A549 (cell line): ENCODE data around the gene CBFA2T2. TPM values are rescaled to one million over a fixed set of nuclear protein-coding genes. Genes with fewer than 3 reads are reported as not detected.

ENCODE experiments used
- ATAC-seq, 2 experiments: fragments of 200-7000 bp in 1 of 2; fragments of >200 bp in 1 of 2; cut with Nextera tagmentation in 1 of 2; cut with Tn5 transposase in 1 of 2; 3 replicates each; pipeline versions ENCODE4 v1.8.0 to v1.9.1; 2018 to 2020; ENCODE audit warnings: mild to moderate bottlenecking in 1 of 2, moderate library complexity in 1 of 2
- CTCF ChIA-PET: fragments of 300-600 bp; sonication (Branson Sonifier 250); formaldehyde crosslinking; extraction: SDS; loops from one replicate; lab custom pipeline; 2021; ENCODE audit warnings: antibody characterized with exemption, inconsistent platforms; lab: Yijun Ruan, JAX
- POLR2A ChIA-PET: fragments of 350-600 bp; formaldehyde crosslinking; extraction: SDS; loops from one replicate; lab custom pipeline; 2021; ENCODE audit warnings: antibody characterized with exemption, inconsistent platforms; lab: Yijun Ruan, JAX
- DNase-seq, 2 experiments: peaks; one replicate each; pipeline versions ENCODE4 v3.0.0 to v3.0.0-alpha.2; 2011 to 2016; ENCODE audit warnings: low read depth in 1 of 2, low spot score in 1 of 2
- FAIRE-seq: peaks from 2 replicates; lab custom pipeline; 2011; peaks lifted over from hg19 to GRCh38; lab: Jason Lieb, UNC
- H3K27ac ChIP-seq, 2 experiments: fragments of >200 bp; sonication (Bioruptor Twin); formaldehyde crosslinking; 3 replicates each; pipeline ENCODE4 v1.5.1; 2016 to 2017
- H3K4me1 ChIP-seq: fragments of >200 bp; sonication (Bioruptor Twin); formaldehyde crosslinking; 3 replicates; pipeline ENCODE4 v1.6.1; 2016
- H3K4me2 ChIP-seq: fragments of >200 bp; sonication (Bioruptor Twin); formaldehyde crosslinking; 3 replicates; pipeline ENCODE4 v1.6.1; 2016
- H3K4me3 ChIP-seq: fragments of >200 bp; sonication (Bioruptor Twin); formaldehyde crosslinking; 3 replicates; pipeline ENCODE4 v1.5.1; 2016
- H3K9me3 ChIP-seq: fragments of >200 bp; sonication (Bioruptor Twin); formaldehyde crosslinking; 3 replicates; pipeline ENCODE4 v1.6.1; 2016
- BCL3 ChIP-seq: fragments of >200 bp; sonication (Bioruptor Twin); formaldehyde crosslinking; IDR thresholded peaks from 3 replicates; pipeline ENCODE4 v1.6.1; 2016
- BHLHE40 ChIP-seq: IDR thresholded peaks from 2 replicates; pipeline ENCODE4 v1.6.1; 2012; ENCODE audit warnings: low read depth, low read length, inconsistent platforms
- CBX8 ChIP-seq: fragments of 200-600 bp; sonication (generic); IDR thresholded peaks from 2 replicates; pipeline ENCODE4 v1.6.1; 2016
- CEBPB ChIP-seq, 2 experiments: fragments of >200 bp in 1 of 2; sonication (Bioruptor Twin) in 1 of 2; formaldehyde crosslinking in 1 of 2; IDR thresholded peaks; 2 replicates each; pipeline ENCODE4 v1.6.1; 2012 to 2016
- E2F6 ChIP-seq: IDR thresholded peaks from 2 replicates; pipeline ENCODE4 v1.6.1; 2012; ENCODE audit warnings: low read depth, borderline replicate concordance
- EHF ChIP-seq: fragments of 250-450 bp; sonication (Bioruptor Pico); IDR thresholded peaks from 2 replicates; pipeline ENCODE4 v1.5.0; 2020; ENCODE audit warnings: mild to moderate bottlenecking
- EHMT2 ChIP-seq: fragments of 200-600 bp; sonication (generic); IDR thresholded peaks from 2 replicates; pipeline ENCODE4 v1.6.1; 2016; ENCODE audit warnings: antibody characterized with exemption, low read depth, mild to moderate bottlenecking, moderate library complexity
- EP300 ChIP-seq, 2 experiments: fragments of >200 bp; sonication (Bioruptor Twin); formaldehyde crosslinking; IDR thresholded peaks; 2 replicates in 1 of 2; 3 replicates in 1 of 2; pipeline ENCODE4 v1.6.1; 2016 to 2017
- ESRRA ChIP-seq: fragments of 150-350 bp; IDR thresholded peaks from 2 replicates; pipeline ENCODE4 v1.6.1; 2014; ENCODE audit warnings: mild to moderate bottlenecking, low read length, borderline replicate concordance
- FOSL2 ChIP-seq, 2 experiments: fragments of 450-650 bp in 1 of 2; fragments of >200 bp in 1 of 2; sonication (Bioruptor Twin) in 1 of 2; formaldehyde crosslinking; IDR thresholded peaks; 2 replicates each; pipeline versions ENCODE4 v1.5.0 to v1.6.1; 2016 to 2020; ENCODE audit warnings: mild to moderate bottlenecking in 1 of 2, moderate library complexity in 1 of 2
- HES2 ChIP-seq: fragments of >200 bp; sonication (Bioruptor Twin); formaldehyde crosslinking; IDR thresholded peaks from 2 replicates; pipeline ENCODE4 v1.6.1; 2016
- HEYL ChIP-seq: fragments of 250-450 bp; sonication (Bioruptor Pico); IDR thresholded peaks from 2 replicates; pipeline ENCODE4 v1.8.0; 2021; ENCODE audit warnings: mild to moderate bottlenecking, moderate library complexity
- HMGXB4 ChIP-seq: fragments of 250-450 bp; sonication (Bioruptor Pico); IDR thresholded peaks from 2 replicates; pipeline ENCODE4 v1.5.0; 2021; ENCODE audit warnings: mild to moderate bottlenecking, moderate library complexity, borderline replicate concordance
- HOXA7 ChIP-seq: fragments of 250-450 bp; sonication (Bioruptor Pico); IDR thresholded peaks from 2 replicates; pipeline ENCODE4 v1.5.0; 2020; ENCODE audit warnings: mild to moderate bottlenecking, moderate library complexity
- HOXB13 ChIP-seq: fragments of 250-450 bp; sonication (Bioruptor Pico); IDR thresholded peaks from 2 replicates; pipeline ENCODE4 v1.5.0; 2020; ENCODE audit warnings: low read depth, mild to moderate bottlenecking, moderate library complexity
- HOXB5 ChIP-seq: fragments of 250-450 bp; sonication (Bioruptor Pico); IDR thresholded peaks from 2 replicates; pipeline ENCODE4 v1.5.0; 2020; ENCODE audit warnings: mild to moderate bottlenecking, moderate library complexity
- KDM1A ChIP-seq: fragments of 200-600 bp; sonication (generic); IDR thresholded peaks from 2 replicates; pipeline ENCODE4 v1.6.1; 2016; ENCODE audit warnings: low read depth, mild to moderate bottlenecking
- MAFK ChIP-seq: fragments of 450-650 bp; IDR thresholded peaks from 2 replicates; pipeline ENCODE4 v1.6.1; 2014; ENCODE audit not compliant: partially characterized antibody
- NPAS2 ChIP-seq: fragments of 250-450 bp; sonication (Bioruptor Pico); IDR thresholded peaks from 2 replicates; pipeline ENCODE4 v1.8.0; 2022; ENCODE audit warnings: mild to moderate bottlenecking, moderate library complexity, borderline replicate concordance
- PHF8 ChIP-seq: fragments of 200-600 bp; sonication (generic); IDR thresholded peaks from 2 replicates; pipeline ENCODE4 v1.6.1; 2016; ENCODE audit warnings: low read depth, mild to moderate bottlenecking, antibody characterized with exemption, moderate library complexity, borderline replicate concordance
- RFX5 ChIP-seq: fragments of 450-650 bp; IDR thresholded peaks from 2 replicates; pipeline ENCODE4 v1.7.1; 2014; ENCODE audit warnings: antibody characterized with exemption, mild to moderate bottlenecking, moderate library complexity
- RNF2 ChIP-seq: fragments of 200-600 bp; sonication (generic); IDR thresholded peaks from 2 replicates; pipeline ENCODE4 v1.6.1; 2016; ENCODE audit warnings: low read depth, mild to moderate bottlenecking, antibody characterized with exemption, moderate library complexity, borderline replicate concordance
- SMC3 ChIP-seq: fragments of >200 bp; sonication (Bioruptor Twin); formaldehyde crosslinking; IDR thresholded peaks from 3 replicates; pipeline ENCODE4 v1.6.1; 2018; ENCODE audit warnings: inconsistent platforms
- TFCP2L1 ChIP-seq: fragments of 250-450 bp; sonication (Bioruptor Pico); IDR thresholded peaks from 2 replicates; pipeline ENCODE4 v1.5.0; 2021; ENCODE audit warnings: mild to moderate bottlenecking
- TP53 ChIP-seq: fragments of 250-450 bp; sonication (Bioruptor Pico); IDR thresholded peaks from 2 replicates; pipeline ENCODE4 v1.5.0; 2021; ENCODE audit warnings: mild to moderate bottlenecking, moderate library complexity
- ZC3H11A ChIP-seq: fragments of 450-650 bp; IDR thresholded peaks from 2 replicates; pipeline ENCODE4 v1.6.1; 2014; ENCODE audit warnings: antibody characterized with exemption, mild to moderate bottlenecking
- WGBS: methylation state at CpG from one replicate; pipeline ENCODE4 v1.1.6; 2017; ENCODE audit errors: missing lambda C conversion rate; 5-methylcytosine and 5-hydroxymethylcytosine counted together
- polyA plus RNA-seq, 4 experiments: library from polyadenylated mRNA; depleted of rRNA in 3 of 4; stranded (reverse); fragments of >200 nt; fragmentation: RNase III in 1 of 4; extraction: RNeasy Plus Mini Kit Qiagen cat#74134 plus additional on column Dnase treatment in 1 of 4; gene quantifications; 2 replicates in 3 of 4; 3 replicates in 1 of 4; pipeline ENCODE4 v1.2.3, GENCODE V29; 2011 to 2017

The CBFA2T2 gene
- polyA plus RNA-seq, 2 of the 4 experiments (the other 2 are of a cell fraction), result 6.8 to 9.4 TPM

- no peak for TF ChIP-seq HOXB13 (CRISPR knock-in tag)
- TF ChIP-seq MAFK, result no peak
- TF ChIP-seq NPAS2, result no peak
- TF ChIP-seq KDM1A, result no peak
- no peak for TF ChIP-seq RNF2
- no peak for TF ChIP-seq HOXB5 (CRISPR knock-in tag)
- no peak for TF ChIP-seq TP53
- no peak for TF ChIP-seq RFX5
- no peak for TF ChIP-seq TFCP2L1 (CRISPR knock-in tag)
- no peak for TF ChIP-seq ESRRA
- no peak for TF ChIP-seq BHLHE40
- TF ChIP-seq EHF, result no peak
- POLR2A ChIA-PET, result no interaction called here
- no peak overlapping the region for H3K4me2 ChIP-seq
- WGBS, result 93% methylated on average over 3 of the region's 3 CpGs
- no peak overlapping the region for H3K4me3 ChIP-seq
- no peak overlapping the region for H3K27ac ChIP-seq
- ATAC-seq (no peak), DNase-seq (no peak), FAIRE-seq (no peak)
- H3K9me3 ChIP-seq, result no peaks in the 10 kb centered on the region
- H3K4me1 ChIP-seq, result no peaks in the 10 kb centered on the region
- CTCF ChIA-PET, result interaction anchor here (1.0 to 1.5 kb wide), 3 partner anchors 10 to 176 kb away, joined by 3 to 4 read pairs (median 3); no protein-coding TSS in a partner anchor
Observed at GRCh38 chr20:33606118-33606771, 116.3 kb downstream of the CBFA2T2 start.

GRCh38 chr20:33609504-33609903, 119.6 kb downstream of the CBFA2T2 start:
- whole genome bisulfite sequencing, result 91% methylated on average over 2 of the region's 2 CpGs
- no peak overlapping the region for H3K27ac ChIP-seq
- no peak for FAIRE-seq
- ATAC-seq, result no peak
- H3K9me3 ChIP-seq, result no peaks in the 10 kb centered on the region
- DNase-seq, result no peak
- no peak overlapping the region for H3K4me3 ChIP-seq
- TF ChIP-seq EP300 (IDR thresholded peaks at IDR 0.05) (no peak), NPAS2 (no peak), HEYL (CRISPR knock-in tag) (no peak), HOXB13 (CRISPR knock-in tag) (no peak), SMC3 (no peak), ZC3H11A (no peak), KDM1A (no peak), HES2 (no peak), HOXA7 (CRISPR knock-in tag) (no peak), E2F6 (no peak), FOSL2 (IDR thresholded peaks at IDR 0.05) (no peak), FOSL2 (CRISPR knock-in tag; IDR thresholded peaks at IDR 0.05) (no peak), CBX8 (no peak), PHF8 (no peak), EHMT2 (no peak), HMGXB4 (CRISPR knock-in tag) (no peak), BCL3 (no peak), CEBPB (IDR thresholded peaks at IDR 0.05) (no peak)
- ChIA-PET POLR2A (no interaction called here), CTCF (interaction anchor here (1.0 kb wide), 1 partner anchor 28 kb away, joined by 3 read pairs; no protein-coding TSS in a partner anchor)
- no peak overlapping the region for H3K4me2 ChIP-seq
- no peaks in the 10 kb centered on the region for H3K4me1 ChIP-seq
